ENCODE data around the gene STXBP1. TPM values are rescaled to one million over a fixed set of nuclear protein-coding genes. Genes with fewer than 3 reads are reported as not detected.

The STXBP1 gene
- total and polyA plus RNA-seq, 2 of the 13 experiments (the other 11 are each of a cell fraction or from before 2014, with no cell fraction given) = 2.9 TPM

GRCh38 chr9:127608104-127608966, 3.7 kb upstream of the STXBP1 start:
- peak; percentile 66 for DNase-seq (ENCODE audit: low spot score)
- H3K79me2 ChIP-seq (ENCODE audit: insufficient read depth, low read length) = no peaks in the 10 kb centered on the region
- no peaks in the 10 kb centered on the region for H4K20me1 ChIP-seq (ENCODE audit: insufficient read depth, low read length)
- peak overlapping the region; percentile 46 for H2AFZ ChIP-seq (ENCODE audit: low read length)
- ChIA-PET CTCF (ENCODE audit: low intra/inter-chr PET ratio, low total read pairs) (no interaction called here), POLR2A (interaction anchor here (0.7 to 2.7 kb wide), 10 partner anchors 9 to 308 kb away, joined by 3 to 10 read pairs (median 4); partner anchors contain the start of genes LRSAM1, PTRH1, RPL12 and TOR2A)
- intact Hi-C loops (cut with micrococcal nuclease; ENCODE audit: unreplicated experiment) = no loop called here
- H3K27ac ChIP-seq (ENCODE audit: extremely low read length, insufficient read depth, low read length) = peak overlapping the region; percentile 50
- H3K9me3 ChIP-seq (ENCODE audit: low read length) = no peaks in the 10 kb centered on the region
- peak; percentile 69 for ATAC-seq
- WGBS (ENCODE audit: low lambda C conversion rate) = 2% methylated on average over 26 of the region's 55 CpGs
- H3K9ac ChIP-seq (ENCODE audit: insufficient read depth, low read depth, low read length) = peak overlapping the region; percentile 49; the same call in 1 of the 2 replicates
- peaks cover 0 to 13% of the 10 kb centered on the region in 2 experiments; a peak in 3 of 5 replicates for H3K27me3 ChIP-seq (ENCODE audit: control insufficient read depth in 1 of 2, insufficient read depth in 2 of 2, low read length in 2 of 2)
- peak overlapping the region; percentile 18 to 77 (median 42); a peak in 5 of 6 replicates for H3K4me3 ChIP-seq (replicated peaks in 1 of 3; ENCODE audit: insufficient read depth in 1 of 3, low read depth in 2 of 3, low read length in 3 of 3)
- H3K36me3 ChIP-seq (replicated peaks in 1 of 2; ENCODE audit: control insufficient read depth in 1 of 2, insufficient read depth in 2 of 2, low read length in 2 of 2) = no peaks in the 10 kb centered on the region
- no peak for FAIRE-seq
- in situ Hi-C loops (cut with HindIII; ENCODE audit: extremely low pct_ligation_motif_present, low pct_unique_long_range_greater_than_20kb) = no loop called here
- H3K4me1 ChIP-seq (ENCODE audit: insufficient read depth, low read length) = peaks cover 37% of the 10 kb centered on the region
- H3K4me2 ChIP-seq (ENCODE audit: low read depth, low read length) = peak overlapping the region; percentile 95
- no TSS peak for BruUV-seq (replicated peaks)
- TF ChIP-seq E2F2 (CRISPR knock-in tag; IDR thresholded peaks at IDR 0.05; ENCODE audit: borderline replicate concordance) (no peak), TSC22D2 (CRISPR knock-in tag; IDR thresholded peaks at IDR 0.05; ENCODE audit: borderline replicate concordance) (no peak), ZNF569 (CRISPR knock-in tag; IDR thresholded peaks at IDR 0.05; ENCODE audit: borderline replicate concordance) (no peak), KLF13 (CRISPR knock-in tag; IDR thresholded peaks at IDR 0.05) (no peak), DMTF1 (CRISPR knock-in tag; IDR thresholded peaks at IDR 0.05) (no peak), SUZ12 (IDR thresholded peaks at IDR 0.05; ENCODE audit: low read depth, low read length) (no peak), TBX2 (CRISPR knock-in tag; IDR thresholded peaks at IDR 0.05; ENCODE audit: borderline replicate concordance) (peak; percentile 77), ISL2 (CRISPR knock-in tag; IDR thresholded peaks at IDR 0.05) (no peak), THAP8 (CRISPR knock-in tag; IDR thresholded peaks at IDR 0.05; ENCODE audit: borderline replicate concordance) (no peak), MED13 (CRISPR knock-in tag; IDR thresholded peaks at IDR 0.05) (no peak), RAD51 (IDR thresholded peaks at IDR 0.05; ENCODE audit: borderline replicate concordance) (peak; percentile 59), MAFG (CRISPR knock-in tag; IDR thresholded peaks at IDR 0.05) (no peak), GABPB1 (CRISPR knock-in tag; IDR thresholded peaks at IDR 0.05) (peak; percentile 71; the same call in 1 of the 2 replicates), ZNF138 (CRISPR knock-in tag; IDR thresholded peaks at IDR 0.05; ENCODE audit: low read depth) (peak; percentile 91; the same call in 1 of the 2 replicates), KAT7 (CRISPR knock-in tag; IDR thresholded peaks at IDR 0.05; ENCODE audit: borderline replicate concordance) (no peak), ZNF740 (CRISPR knock-in tag; IDR thresholded peaks at IDR 0.05) (no peak), BATF2 (CRISPR knock-in tag; IDR thresholded peaks at IDR 0.05) (no peak), ZNF670 (CRISPR knock-in tag; IDR thresholded peaks at IDR 0.05; ENCODE audit: borderline replicate concordance) (no peak), ZNF839 (CRISPR knock-in tag; IDR thresholded peaks at IDR 0.05; ENCODE audit: borderline replicate concordance) (no peak)

All from HepG2 (cell line).